H9 (cell line): Measurements from ENCODE around the gene FBLN2. TPM values are rescaled to one million over a fixed set of nuclear protein-coding genes. Genes with fewer than 3 reads are reported as not detected.

ENCODE experiments used
- DNase-seq: peaks from one replicate; pipeline ENCODE4 v3.0.0-alpha.2; 2017
- H2AFZ ChIP-seq: one replicate; pipeline ENCODE4 v1.6.1; 2013; ENCODE audit warnings: mild to moderate bottlenecking, low read length, control low read depth, moderate library complexity
- H2AK5ac ChIP-seq: 2 replicates; pipeline ENCODE4 v1.6.1; 2013; ENCODE audit warnings: low read length, control low read depth, mixed read lengths; ENCODE audit not compliant: insufficient read length
- H2BK120ac ChIP-seq: one replicate; pipeline ENCODE4 v1.6.1; 2013; ENCODE audit warnings: low read depth, mild to moderate bottlenecking, low read length, control low read depth, inconsistent platforms; ENCODE audit not compliant: poor library complexity, severe bottlenecking
- H2BK12ac ChIP-seq: 2 replicates; pipeline ENCODE4 v1.6.1; 2013; ENCODE audit warnings: low read length, control low read depth, mixed read lengths, low read depth; ENCODE audit not compliant: insufficient read length
- H2BK15ac ChIP-seq: 2 replicates; pipeline ENCODE4 v1.6.1; 2013; ENCODE audit warnings: low read depth, low read length, control low read depth
- H2BK20ac ChIP-seq: one replicate; pipeline ENCODE4 v1.6.1; 2013; ENCODE audit warnings: low read depth, mild to moderate bottlenecking, low read length, control low read depth, inconsistent platforms; ENCODE audit not compliant: poor library complexity, severe bottlenecking
- H2BK5ac ChIP-seq: 2 replicates; pipeline ENCODE4 v1.6.1; 2013; ENCODE audit warnings: low read length, control low read depth, mixed read lengths; ENCODE audit not compliant: insufficient read length
- H3K14ac ChIP-seq: 2 replicates; pipeline ENCODE4 v1.6.1; 2013; ENCODE audit warnings: low read length, control low read depth; ENCODE audit not compliant: insufficient read depth
- H3K18ac ChIP-seq: 2 replicates; pipeline ENCODE4 v1.6.1; 2013; ENCODE audit warnings: low read depth, mild to moderate bottlenecking, mixed read lengths, low read length, control low read depth; ENCODE audit not compliant: insufficient read length
- H3K23ac ChIP-seq: 2 replicates; pipeline ENCODE4 v1.6.1; 2013; ENCODE audit warnings: low read length, control low read depth, mixed read lengths, low read depth; ENCODE audit not compliant: insufficient read length
- H3K23me2 ChIP-seq: 2 replicates; pipeline ENCODE4 v1.6.1; 2013; ENCODE audit warnings: low read depth, mild to moderate bottlenecking, mixed read lengths, low read length, control low read depth; ENCODE audit not compliant: insufficient read length, poor library complexity, severe bottlenecking
- H3K27ac ChIP-seq: 2 replicates; pipeline ENCODE4 v1.5.1; 2013; ENCODE audit warnings: low read length, control low read depth, mixed read lengths, low read depth; ENCODE audit not compliant: insufficient read length
- H3K27me3 ChIP-seq: 2 replicates; pipeline ENCODE4 v1.6.1; 2013; ENCODE audit warnings: low read length, control low read depth, inconsistent platforms; ENCODE audit not compliant: insufficient read depth
- H3K4ac ChIP-seq: 2 replicates; pipeline ENCODE4 v1.6.1; 2013; ENCODE audit warnings: low read depth, mild to moderate bottlenecking, control low read depth, inconsistent platforms, low read length, moderate library complexity
- H3K4me1 ChIP-seq: 2 replicates; pipeline ENCODE4 v1.6.1; 2013; ENCODE audit warnings: low read length, control low read depth, inconsistent platforms; ENCODE audit not compliant: insufficient read depth
- H3K4me2 ChIP-seq: 2 replicates; pipeline ENCODE4 v1.6.1; 2013; ENCODE audit warnings: low read length, control low read depth, mixed read lengths; ENCODE audit not compliant: insufficient read length, insufficient read depth
- H3K56ac ChIP-seq: 2 replicates; pipeline ENCODE4 v1.6.1; 2013; ENCODE audit warnings: low read depth, mild to moderate bottlenecking, mixed read lengths, low read length, control low read depth; ENCODE audit not compliant: insufficient read length
- H3K79me1 ChIP-seq: 2 replicates; pipeline ENCODE4 v1.6.1; 2013; ENCODE audit warnings: low read depth, mild to moderate bottlenecking, moderate library complexity, low read length, control low read depth, inconsistent platforms; ENCODE audit not compliant: insufficient read depth, poor library complexity, severe bottlenecking
- H3K79me2 ChIP-seq: 2 replicates; pipeline ENCODE4 v1.6.1; 2013; ENCODE audit warnings: low read length, control low read depth, inconsistent platforms; ENCODE audit not compliant: insufficient read depth
- H3K9ac ChIP-seq: 2 replicates; pipeline ENCODE4 v1.6.1; 2013; ENCODE audit warnings: low read length, control low read depth, mixed read lengths; ENCODE audit not compliant: insufficient read length; ENCODE audit errors: extremely low read depth
- H3K9me3 ChIP-seq: one replicate; pipeline ENCODE4 v1.6.1; 2013; ENCODE audit warnings: low read depth, low read length, inconsistent platforms; ENCODE audit not compliant: control insufficient read depth
- H3T11ph ChIP-seq: one replicate; pipeline ENCODE4 v1.6.1; 2013; ENCODE audit warnings: mild to moderate bottlenecking, low read length, control low read depth, inconsistent platforms
- H4K20me1 ChIP-seq: one replicate; pipeline ENCODE4 v1.6.1; 2013; ENCODE audit not compliant: control insufficient read depth, insufficient read length, insufficient read depth
- H4K5ac ChIP-seq: 2 replicates; pipeline ENCODE4 v1.6.1; 2013; ENCODE audit warnings: low read depth, mild to moderate bottlenecking, mixed read lengths, low read length, control low read depth; ENCODE audit not compliant: insufficient read length
- H4K8ac ChIP-seq: replicated peaks from 2 replicates; pipeline ENCODE4 v1.6.1; 2013; ENCODE audit warnings: low read length, control low read depth, mixed read lengths, low read depth; ENCODE audit not compliant: insufficient read length
- H4K91ac ChIP-seq: 2 replicates; pipeline ENCODE4 v1.6.1; 2013; ENCODE audit warnings: low read depth, mild to moderate bottlenecking, moderate library complexity, mixed read lengths, low read length, control low read depth; ENCODE audit not compliant: insufficient read length
- H3K27ac Mint-ChIP-seq, 3 experiments: 2 replicates in 2 of 3; 3 replicates in 1 of 3; pipeline ENCODE4 v1.8.0; 2020 to 2021; ENCODE audit warnings: mixed read lengths in 3 of 3, mild to moderate bottlenecking in 1 of 3, moderate library complexity in 1 of 3
- H3K27me3 Mint-ChIP-seq: 2 replicates; pipeline ENCODE4 v1.8.0; 2021; ENCODE audit warnings: low read depth, mild to moderate bottlenecking, moderate library complexity, mixed read lengths
- H3K36me3 Mint-ChIP-seq, 3 experiments: 2 replicates in 2 of 3; 3 replicates in 1 of 3; pipeline ENCODE4 v1.8.0; 2020 to 2021; ENCODE audit warnings: low read depth in 3 of 3, mixed read lengths in 3 of 3; ENCODE audit not compliant: insufficient read depth in 1 of 3
- H3K4me1 Mint-ChIP-seq, 2 experiments: 2 replicates each; pipeline ENCODE4 v1.8.0; 2020; ENCODE audit warnings: mixed read lengths in 2 of 2
- H3K4me3 Mint-ChIP-seq, 2 experiments: 2 replicates in 1 of 2; 3 replicates in 1 of 2; pipeline ENCODE4 v1.8.0; 2020 to 2021; ENCODE audit warnings: mild to moderate bottlenecking in 2 of 2, mixed read lengths in 2 of 2, moderate library complexity in 1 of 2
- H3K9me3 Mint-ChIP-seq, 2 experiments: 2 replicates in 1 of 2; 3 replicates in 1 of 2; pipeline ENCODE4 v1.8.0; 2020; ENCODE audit warnings: mild to moderate bottlenecking in 2 of 2, mixed read lengths in 2 of 2, moderate library complexity in 1 of 2
- WGBS: extraction: QIAGEN DNeasy Blood & Tissue Kit; methylation state at CpG from one replicate; pipeline ENCODE4 v1.1.7; 2013; ENCODE audit warnings: missing lambda C conversion rate, low lambda C conversion rate, mixed read lengths; ENCODE audit not compliant: insufficient read length; ENCODE audit errors: extremely low coverage; 5-methylcytosine and 5-hydroxymethylcytosine counted together
- total RNA-seq: library from RNA; stranded (reverse); gene quantifications from 2 replicates; pipeline ENCODE4 v1.2.1, GENCODE V29; 2021
- TF ChIP-seq, protein P1 (sequence below): fragments of 200-600 bp; sonication (generic); conservative IDR thresholded peaks from 3 replicates; pipeline ENCODE4 v1.8.0; 2021; ENCODE audit warnings: antibody characterized with exemption, mild to moderate bottlenecking

The FBLN2 gene
- total RNA-seq, 1 experiment from 2014 or later, result 11.8 TPM

- Histone ChIP-seq H2BK5ac (no peak overlapping the region), H4K8ac (no peak overlapping the region), H3K4me2 (no peak overlapping the region), H3K56ac (no peak overlapping the region), H3K27me3 (no peaks in the 10 kb centered on the region), H3K14ac (no peak overlapping the region), H2AFZ (no peak overlapping the region), H3K23me2 (no peaks in the 10 kb centered on the region), H2BK12ac (no peak overlapping the region), H2BK15ac (no peak overlapping the region), H3K79me1 (no peaks in the 10 kb centered on the region), H4K20me1 (no peaks in the 10 kb centered on the region), H2BK120ac (no peak overlapping the region), H3K18ac (no peak overlapping the region), H3K4me1 (peaks cover 3% of the 10 kb centered on the region; the same call in 1 of the 2 replicates), H3T11ph (no peak overlapping the region), H3K79me2 (no peaks in the 10 kb centered on the region), H3K9me3 (no peaks in the 10 kb centered on the region), H2BK20ac (no peak overlapping the region), H4K91ac (no peak overlapping the region), H3K4ac (no peak overlapping the region), H3K27ac (no peak overlapping the region), H3K23ac (no peak overlapping the region), H4K5ac (no peak overlapping the region), H3K9ac (no peak overlapping the region), H2AK5ac (no peak overlapping the region)
- peak; percentile 19 for DNase-seq
- peaks cover 8 to 18% of the 10 kb centered on the region in 2 experiments for H3K4me1 Mint-ChIP-seq
- peaks cover 0 to 2% (median 0%) of the 10 kb centered on the region in 3 experiments; a peak in 2 of 7 replicates for H3K36me3 Mint-ChIP-seq
- TF ChIP-seq, protein P1, sequence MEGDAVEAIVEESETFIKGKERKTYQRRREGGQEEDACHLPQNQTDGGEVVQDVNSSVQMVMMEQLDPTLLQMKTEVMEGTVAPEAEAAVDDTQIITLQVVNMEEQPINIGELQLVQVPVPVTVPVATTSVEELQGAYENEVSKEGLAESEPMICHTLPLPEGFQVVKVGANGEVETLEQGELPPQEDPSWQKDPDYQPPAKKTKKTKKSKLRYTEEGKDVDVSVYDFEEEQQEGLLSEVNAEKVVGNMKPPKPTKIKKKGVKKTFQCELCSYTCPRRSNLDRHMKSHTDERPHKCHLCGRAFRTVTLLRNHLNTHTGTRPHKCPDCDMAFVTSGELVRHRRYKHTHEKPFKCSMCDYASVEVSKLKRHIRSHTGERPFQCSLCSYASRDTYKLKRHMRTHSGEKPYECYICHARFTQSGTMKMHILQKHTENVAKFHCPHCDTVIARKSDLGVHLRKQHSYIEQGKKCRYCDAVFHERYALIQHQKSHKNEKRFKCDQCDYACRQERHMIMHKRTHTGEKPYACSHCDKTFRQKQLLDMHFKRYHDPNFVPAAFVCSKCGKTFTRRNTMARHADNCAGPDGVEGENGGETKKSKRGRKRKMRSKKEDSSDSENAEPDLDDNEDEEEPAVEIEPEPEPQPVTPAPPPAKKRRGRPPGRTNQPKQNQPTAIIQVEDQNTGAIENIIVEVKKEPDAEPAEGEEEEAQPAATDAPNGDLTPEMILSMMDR, result no peak
- peaks cover 17% of the 10 kb centered on the region for H3K27me3 Mint-ChIP-seq
- WGBS, result no CpG with 5 or more reads among the region's 4 CpGs
- no peak overlapping the region for H3K4me3 Mint-ChIP-seq
- H3K9me3 Mint-ChIP-seq, result peaks cover 0 to 6% of the 10 kb centered on the region in 2 experiments; a peak in 3 of 5 replicates
- H3K27ac Mint-ChIP-seq, result no peak overlapping the region
These were observed 8.5 kb upstream of the FBLN2 start for GRCh38 chr3:13540297-13540995.
